HEK293 (cell line): ENCODE results near the gene GALR2.

Experiments used
- HOXC10 ChIP-seq: sonication (generic); formaldehyde crosslinking; IDR thresholded peaks from 2 replicates; pipeline ENCODE4 v1.8.1; 2023; ENCODE audit warnings: mild to moderate bottlenecking, missing genetic modification reagents
- KLF16 ChIP-seq: fragments of 450-650 bp; formaldehyde crosslinking; IDR thresholded peaks from 2 replicates; pipeline ENCODE4 v1.5.1; 2017; ENCODE audit warnings: missing biosample characterization, missing genetic modification characterization
- MEIS1 ChIP-seq: sonication (generic); formaldehyde crosslinking; IDR thresholded peaks from 2 replicates; pipeline ENCODE4 v1.8.1; 2022; ENCODE audit warnings: missing genetic modification reagents, mild to moderate bottlenecking, borderline replicate concordance
- TCF7L2 ChIP-seq: IDR thresholded peaks from 2 replicates; pipeline ENCODE4 v1.6.1; 2011; ENCODE audit warnings: low read depth, mild to moderate bottlenecking, inconsistent platforms, low read length, moderate library complexity, borderline replicate concordance
- WT1 ChIP-seq: fragments of 450-650 bp; formaldehyde crosslinking; IDR thresholded peaks from 2 replicates; pipeline ENCODE4 v1.5.1; 2016; ENCODE audit warnings: missing biosample characterization, missing genetic modification characterization
- ZBTB17 ChIP-seq: fragments of 450-650 bp; formaldehyde crosslinking; IDR thresholded peaks from 2 replicates; pipeline ENCODE4 v1.5.1; 2016; ENCODE audit warnings: missing biosample characterization, missing genetic modification characterization
- ZFHX2 ChIP-seq: fragments of 450-650 bp; formaldehyde crosslinking; conservative IDR thresholded peaks from 2 replicates; pipeline ENCODE4 v1.5.1; 2016; ENCODE audit warnings: missing biosample characterization, missing genetic modification characterization
- ZFP41 ChIP-seq: fragments of 450-650 bp; formaldehyde crosslinking; IDR thresholded peaks from 2 replicates; pipeline ENCODE4 v1.5.1; 2016; ENCODE audit warnings: missing biosample characterization, missing genetic modification characterization, borderline replicate concordance
- ZFP69B ChIP-seq: fragments of 450-650 bp; formaldehyde crosslinking; IDR thresholded peaks from 2 replicates; pipeline ENCODE4 v1.5.1; 2016; ENCODE audit warnings: missing biosample characterization, missing genetic modification characterization
- ZNF138 ChIP-seq: fragments of 450-650 bp; formaldehyde crosslinking; IDR thresholded peaks from 2 replicates; pipeline ENCODE4 v1.5.1; 2016; ENCODE audit warnings: missing biosample characterization, missing genetic modification characterization, borderline replicate concordance
- ZNF169 ChIP-seq: fragments of 450-650 bp; formaldehyde crosslinking; IDR thresholded peaks from 2 replicates; pipeline ENCODE4 v1.5.1; 2016; ENCODE audit warnings: missing biosample characterization, missing genetic modification characterization
- ZNF175 ChIP-seq: fragments of 450-650 bp; formaldehyde crosslinking; IDR thresholded peaks from 2 replicates; pipeline ENCODE4 v1.5.1; 2016; ENCODE audit warnings: missing biosample characterization, missing genetic modification characterization
- ZNF24 ChIP-seq: fragments of 450-650 bp; formaldehyde crosslinking; IDR thresholded peaks from 2 replicates; pipeline ENCODE4 v1.5.1; 2016; ENCODE audit warnings: missing biosample characterization, missing genetic modification characterization
- ZNF274 ChIP-seq, 2 experiments: fragments of 200-500 bp in 1 of 2; fragments of 450-650 bp in 1 of 2; sonication (Bioruptor generic) in 1 of 2; formaldehyde crosslinking in 1 of 2; IDR thresholded peaks; 2 replicates each; pipeline versions ENCODE4 v1.5.1 to v1.6.1; 2014 to 2016; ENCODE audit warnings: borderline replicate concordance in 1 of 2, inconsistent platforms in 1 of 2, low read length in 1 of 2, missing biosample characterization in 1 of 2, missing genetic modification characterization in 1 of 2
- ZNF335 ChIP-seq: fragments of 450-650 bp; formaldehyde crosslinking; conservative IDR thresholded peaks from 2 replicates; pipeline ENCODE4 v1.5.1; 2016; ENCODE audit warnings: missing biosample characterization, missing genetic modification characterization
- ZNF341 ChIP-seq: fragments of 450-650 bp; formaldehyde crosslinking; IDR thresholded peaks from 2 replicates; pipeline ENCODE4; 2016; ENCODE audit warnings: low read depth, missing biosample characterization, missing genetic modification characterization
- ZNF366 ChIP-seq: fragments of 450-650 bp; formaldehyde crosslinking; conservative IDR thresholded peaks from 2 replicates; pipeline ENCODE4 v1.5.1; 2016; ENCODE audit warnings: missing biosample characterization, missing genetic modification characterization
- ZNF394 ChIP-seq: fragments of 450-650 bp; formaldehyde crosslinking; IDR thresholded peaks from 2 replicates; pipeline ENCODE4 v1.5.1; 2016; ENCODE audit warnings: missing biosample characterization, missing genetic modification characterization, mild to moderate bottlenecking, moderate library complexity, borderline replicate concordance
- ZNF521 ChIP-seq: fragments of 450-650 bp; formaldehyde crosslinking; IDR thresholded peaks from 2 replicates; pipeline ENCODE4 v1.5.1; 2017; ENCODE audit warnings: missing biosample characterization, mild to moderate bottlenecking, missing genetic modification characterization
- ZNF555 ChIP-seq: fragments of 450-650 bp; formaldehyde crosslinking; conservative IDR thresholded peaks from 2 replicates; pipeline ENCODE4 v1.5.1; 2017; ENCODE audit warnings: missing biosample characterization, mild to moderate bottlenecking, missing genetic modification characterization, inconsistent platforms
- ZNF560 ChIP-seq: fragments of 450-650 bp; formaldehyde crosslinking; IDR thresholded peaks from 2 replicates; pipeline ENCODE4 v1.5.1; 2017; ENCODE audit warnings: missing biosample characterization, missing genetic modification characterization, borderline replicate concordance
- TF ChIP-seq, protein P1 (sequence below): fragments of 450-650 bp; formaldehyde crosslinking; IDR thresholded peaks from 2 replicates; pipeline ENCODE4; 2016; ENCODE audit warnings: missing biosample characterization, missing genetic modification characterization
- TF ChIP-seq, protein P2 (sequence below): fragments of 450-650 bp; formaldehyde crosslinking; IDR thresholded peaks from 2 replicates; pipeline ENCODE4 v1.5.1; 2016; ENCODE audit warnings: missing biosample characterization, missing genetic modification characterization
- TF ChIP-seq, protein P3 (sequence below): fragments of 450-650 bp; formaldehyde crosslinking; IDR thresholded peaks from 2 replicates; pipeline ENCODE4 v1.5.1; 2016; ENCODE audit warnings: missing biosample characterization, missing genetic modification characterization
- TF ChIP-seq, protein P4 (sequence below): fragments of 450-650 bp; formaldehyde crosslinking; IDR thresholded peaks from 2 replicates; pipeline ENCODE4 v1.5.1; 2016; ENCODE audit warnings: missing biosample characterization, missing genetic modification characterization
- TF ChIP-seq, protein P5 (sequence below): fragments of 450-650 bp; formaldehyde crosslinking; IDR thresholded peaks from 2 replicates; pipeline ENCODE4 v1.5.1; 2016; ENCODE audit warnings: missing biosample characterization, missing genetic modification characterization
- TF ChIP-seq, protein P6 (sequence below): fragments of 450-650 bp; formaldehyde crosslinking; IDR thresholded peaks from 2 replicates; pipeline ENCODE4 v1.5.1; 2016; ENCODE audit warnings: missing biosample characterization, missing genetic modification characterization

GALR2 gene

DNA sequence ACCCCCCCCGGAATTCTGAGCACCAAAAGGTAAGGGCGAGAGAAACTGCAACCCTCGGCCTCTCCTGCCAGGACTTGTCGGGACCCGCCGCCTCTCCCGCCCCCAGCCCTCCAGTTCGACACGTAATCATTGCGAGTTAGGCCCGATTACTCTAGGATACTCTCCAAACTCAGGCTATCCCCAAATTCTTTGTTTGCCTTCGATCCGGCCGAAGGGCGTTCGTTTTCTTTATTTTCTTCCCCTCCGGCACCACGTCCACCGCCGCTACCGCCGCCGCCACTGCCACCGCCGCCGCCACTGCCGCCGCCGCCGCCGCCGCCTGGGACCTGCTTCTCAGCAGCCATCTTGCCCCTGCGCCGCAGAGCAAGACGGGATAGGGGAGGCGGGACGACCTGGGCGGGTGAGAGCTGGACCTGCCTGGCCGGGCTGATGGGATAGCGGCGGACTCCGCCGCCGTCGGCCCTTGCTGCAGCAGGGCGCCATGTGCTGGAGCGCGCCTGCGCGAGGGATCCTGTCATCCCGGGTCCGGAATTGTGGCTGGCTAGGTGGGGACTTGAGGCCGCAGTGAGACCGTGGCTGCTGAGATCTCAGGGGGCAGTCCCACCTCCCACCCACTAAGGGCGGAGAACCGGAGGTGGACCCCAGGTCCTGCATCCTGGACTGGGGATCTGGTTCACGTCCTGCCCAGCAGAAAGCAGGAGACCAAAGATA, 2.3 kb upstream of the GALR2 start, which contains the start of gene SRP68 (continued):
- TF ChIP-seq ZBTB17 (peak; percentile 78), ZNF394 (peak; percentile 24; the same call in 1 of the 2 replicates), HOXC10 (no peak), ZNF24 (no peak), ZNF560 (tag by site-specific recombination) (no peak), ZNF138 (tag by site-specific recombination) (no peak), ZNF335 (tag by site-specific recombination) (peak; percentile 95), ZNF366 (tag by site-specific recombination) (no peak), WT1 (tag by site-specific recombination) (peak; percentile 47; the same call in 1 of the 2 replicates), MEIS1 (no peak), ZNF341 (no peak), ZNF274 (IDR thresholded peaks at IDR 0.05; ENCODE audit: low read length) (no peak), ZNF274 (tag by site-specific recombination; IDR thresholded peaks at IDR 0.05; ENCODE audit: borderline replicate concordance) (no peak), TCF7L2 (no peak), ZNF555 (tag by site-specific recombination) (no peak), ZNF175 (tag by site-specific recombination) (no peak), ZFP41 (no peak), ZNF169 (tag by site-specific recombination) (no peak), ZFP69B (tag by site-specific recombination) (peak; percentile 36; the same call in 1 of the 2 replicates), KLF16 (peak; percentile 61; the same call in 1 of the 2 replicates), ZNF521 (tag by site-specific recombination) (no peak), ZFHX2 (tag by site-specific recombination) (peak; percentile 79)
- TF ChIP-seq, protein P1, sequence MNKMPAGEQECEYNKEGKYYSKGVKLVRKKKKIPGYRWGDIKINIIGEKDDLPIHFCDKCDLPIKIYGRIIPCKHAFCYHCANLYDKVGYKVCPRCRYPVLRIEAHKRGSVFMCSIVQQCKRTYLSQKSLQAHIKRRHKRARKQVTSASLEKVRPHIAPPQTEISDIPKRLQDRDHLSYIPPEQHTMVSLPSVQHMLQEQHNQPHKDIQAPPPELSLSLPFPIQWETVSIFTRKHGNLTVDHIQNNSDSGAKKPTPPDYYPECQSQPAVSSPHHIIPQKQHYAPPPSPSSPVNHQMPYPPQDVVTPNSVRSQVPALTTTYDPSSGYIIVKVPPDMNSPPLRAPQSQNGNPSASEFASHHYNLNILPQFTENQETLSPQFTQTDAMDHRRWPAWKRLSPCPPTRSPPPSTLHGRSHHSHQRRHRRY (tag by site-specific recombination): no peak
- TF ChIP-seq, protein P2, sequence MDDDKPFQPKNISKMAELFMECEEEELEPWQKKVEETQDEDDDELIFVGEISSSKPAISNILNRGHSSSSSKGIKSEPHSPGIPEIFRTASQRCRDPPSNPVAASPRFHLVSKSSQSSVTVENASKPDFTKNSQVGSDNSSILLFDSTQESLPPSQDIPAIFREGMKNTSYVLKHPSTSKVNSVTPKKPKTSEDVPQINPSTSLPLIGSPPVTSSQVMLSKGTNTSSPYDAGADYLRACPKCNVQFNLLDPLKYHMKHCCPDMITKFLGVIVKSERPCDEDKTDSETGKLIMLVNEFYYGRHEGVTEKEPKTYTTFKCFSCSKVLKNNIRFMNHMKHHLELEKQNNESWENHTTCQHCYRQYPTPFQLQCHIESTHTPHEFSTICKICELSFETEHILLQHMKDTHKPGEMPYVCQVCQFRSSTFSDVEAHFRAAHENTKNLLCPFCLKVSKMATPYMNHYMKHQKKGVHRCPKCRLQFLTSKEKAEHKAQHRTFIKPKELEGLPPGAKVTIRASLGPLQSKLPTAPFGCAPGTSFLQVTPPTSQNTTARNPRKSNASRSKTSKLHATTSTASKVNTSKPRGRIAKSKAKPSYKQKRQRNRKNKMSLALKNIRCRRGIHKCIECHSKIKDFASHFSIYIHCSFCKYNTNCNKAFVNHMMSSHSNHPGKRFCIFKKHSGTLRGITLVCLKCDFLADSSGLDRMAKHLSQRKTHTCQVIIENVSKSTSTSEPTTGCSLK: no peak
- TF ChIP-seq, protein P3, sequence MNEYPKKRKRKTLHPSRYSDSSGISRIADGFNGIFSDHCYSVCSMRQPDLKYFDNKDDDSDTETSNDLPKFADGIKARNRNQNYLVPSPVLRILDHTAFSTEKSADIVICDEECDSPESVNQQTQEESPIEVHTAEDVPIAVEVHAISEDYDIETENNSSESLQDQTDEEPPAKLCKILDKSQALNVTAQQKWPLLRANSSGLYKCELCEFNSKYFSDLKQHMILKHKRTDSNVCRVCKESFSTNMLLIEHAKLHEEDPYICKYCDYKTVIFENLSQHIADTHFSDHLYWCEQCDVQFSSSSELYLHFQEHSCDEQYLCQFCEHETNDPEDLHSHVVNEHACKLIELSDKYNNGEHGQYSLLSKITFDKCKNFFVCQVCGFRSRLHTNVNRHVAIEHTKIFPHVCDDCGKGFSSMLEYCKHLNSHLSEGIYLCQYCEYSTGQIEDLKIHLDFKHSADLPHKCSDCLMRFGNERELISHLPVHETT: no peak
- TF ChIP-seq, protein P4, sequence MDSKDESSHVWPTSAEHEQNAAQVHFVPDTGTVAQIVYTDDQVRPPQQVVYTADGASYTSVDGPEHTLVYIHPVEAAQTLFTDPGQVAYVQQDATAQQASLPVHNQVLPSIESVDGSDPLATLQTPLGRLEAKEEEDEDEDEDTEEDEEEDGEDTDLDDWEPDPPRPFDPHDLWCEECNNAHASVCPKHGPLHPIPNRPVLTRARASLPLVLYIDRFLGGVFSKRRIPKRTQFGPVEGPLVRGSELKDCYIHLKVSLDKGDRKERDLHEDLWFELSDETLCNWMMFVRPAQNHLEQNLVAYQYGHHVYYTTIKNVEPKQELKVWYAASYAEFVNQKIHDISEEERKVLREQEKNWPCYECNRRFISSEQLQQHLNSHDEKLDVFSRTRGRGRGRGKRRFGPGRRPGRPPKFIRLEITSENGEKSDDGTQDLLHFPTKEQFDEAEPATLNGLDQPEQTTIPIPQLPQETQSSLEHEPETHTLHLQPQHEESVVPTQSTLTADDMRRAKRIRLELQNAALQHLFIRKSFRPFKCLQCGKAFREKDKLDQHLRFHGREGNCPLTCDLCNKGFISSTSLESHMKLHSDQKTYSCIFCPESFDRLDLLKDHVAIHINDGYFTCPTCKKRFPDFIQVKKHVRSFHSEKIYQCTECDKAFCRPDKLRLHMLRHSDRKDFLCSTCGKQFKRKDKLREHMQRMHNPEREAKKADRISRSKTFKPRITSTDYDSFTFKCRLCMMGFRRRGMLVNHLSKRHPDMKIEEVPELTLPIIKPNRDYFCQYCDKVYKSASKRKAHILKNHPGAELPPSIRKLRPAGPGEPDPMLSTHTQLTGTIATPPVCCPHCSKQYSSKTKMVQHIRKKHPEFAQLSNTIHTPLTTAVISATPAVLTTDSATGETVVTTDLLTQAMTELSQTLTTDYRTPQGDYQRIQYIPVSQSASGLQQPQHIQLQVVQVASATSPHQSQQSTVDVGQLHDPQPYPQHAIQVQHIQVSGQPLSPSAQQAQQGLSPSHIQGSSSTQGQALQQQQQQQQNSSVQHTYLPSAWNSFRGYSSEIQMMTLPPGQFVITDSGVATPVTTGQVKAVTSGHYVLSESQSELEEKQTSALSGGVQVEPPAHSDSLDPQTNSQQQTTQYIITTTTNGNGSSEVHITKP: peak; percentile 46; the same call in 1 of the 2 replicates
- TF ChIP-seq, protein P5, sequence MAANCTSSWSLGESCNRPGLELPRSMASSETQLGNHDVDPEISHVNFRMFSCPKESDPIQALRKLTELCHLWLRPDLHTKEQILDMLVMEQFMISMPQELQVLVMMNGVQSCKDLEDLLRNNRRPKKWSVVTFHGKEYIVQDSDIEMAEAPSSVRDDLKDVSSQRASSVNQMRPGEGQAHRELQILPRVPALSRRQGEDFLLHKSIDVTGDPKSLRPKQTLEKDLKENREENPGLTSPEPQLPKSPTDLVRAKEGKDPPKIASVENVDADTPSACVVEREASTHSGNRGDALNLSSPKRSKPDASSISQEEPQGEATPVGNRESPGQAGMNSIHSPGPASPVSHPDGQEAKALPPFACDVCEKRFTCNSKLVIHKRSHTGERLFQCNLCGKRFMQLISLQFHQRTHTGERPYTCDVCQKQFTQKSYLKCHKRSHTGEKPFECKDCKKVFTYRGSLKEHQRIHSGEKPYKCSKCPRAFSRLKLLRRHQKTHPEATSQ: peak; percentile 39; the same call in 1 of the 2 replicates
- TF ChIP-seq, protein P6, sequence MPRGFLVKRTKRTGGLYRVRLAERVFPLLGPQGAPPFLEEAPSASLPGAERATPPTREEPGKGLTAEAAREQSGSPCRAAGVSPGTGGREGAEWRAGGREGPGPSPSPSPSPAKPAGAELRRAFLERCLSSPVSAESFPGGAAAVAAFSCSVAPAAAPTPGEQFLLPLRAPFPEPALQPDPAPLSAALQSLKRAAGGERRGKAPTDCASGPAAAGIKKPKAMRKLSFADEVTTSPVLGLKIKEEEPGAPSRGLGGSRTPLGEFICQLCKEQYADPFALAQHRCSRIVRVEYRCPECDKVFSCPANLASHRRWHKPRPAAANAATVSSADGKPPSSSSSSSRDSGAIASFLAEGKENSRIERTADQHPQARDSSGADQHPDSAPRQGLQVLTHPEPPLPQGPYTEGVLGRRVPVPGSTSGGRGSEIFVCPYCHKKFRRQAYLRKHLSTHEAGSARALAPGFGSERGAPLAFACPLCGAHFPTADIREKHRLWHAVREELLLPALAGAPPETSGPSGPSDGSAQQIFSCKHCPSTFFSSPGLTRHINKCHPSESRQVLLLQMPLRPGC (tag by site-specific recombination): 0 out of 2 replicates have a peak, but pooled peaks have one; percentile 30
